Stimulated activated CD8-positive, alpha-beta memory T cell treated with anti-CD3 and anti-CD28 coated beads, Interleukin-7, amount 100 ng/mL, for 24 hours (primary cell): ENCODE data around the gene CREB3L2.

Source experiments
- DNase-seq: peaks from one replicate; pipeline ENCODE4 v3.0.0-alpha.2; 2020; ENCODE audit warnings: low read depth

CREB3L2 gene

DNA sequence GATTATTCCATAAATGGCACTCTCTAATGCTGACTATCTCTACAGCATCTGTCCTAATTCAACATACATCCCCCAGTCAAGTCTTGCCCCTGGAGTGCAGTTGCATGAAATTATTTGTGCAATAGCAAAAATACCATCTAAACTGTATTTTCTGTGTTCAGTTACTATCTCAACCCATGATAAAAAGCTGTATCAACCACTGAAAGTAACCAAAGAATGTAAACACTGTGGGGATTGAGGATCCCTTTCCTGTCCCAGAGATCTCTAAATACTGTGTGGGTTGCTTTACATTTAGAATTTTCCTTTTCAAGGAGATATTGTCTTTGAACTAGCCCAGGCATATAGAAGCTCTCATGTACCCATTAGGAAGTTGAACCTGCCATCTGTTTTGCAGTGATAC lies 131.2 kb downstream of the CREB3L2 start:
- DNase-seq: no peak

DNA sequence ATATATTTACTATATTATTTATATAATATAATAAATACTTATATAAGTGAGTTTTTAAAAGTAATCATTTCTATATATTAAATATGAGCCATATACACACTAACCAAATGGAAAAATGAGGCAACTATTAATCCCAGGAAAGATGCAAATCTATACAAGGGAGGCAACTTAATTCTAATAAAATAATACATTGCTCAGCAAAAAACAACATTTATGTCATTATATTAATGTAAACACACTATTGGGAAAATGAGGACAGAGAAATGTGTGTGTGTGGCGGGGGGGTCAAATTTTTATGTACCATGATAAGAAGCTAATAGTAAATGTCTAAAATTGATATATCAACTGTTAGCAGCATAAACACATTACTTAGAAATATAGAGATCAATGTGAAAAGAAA lies 131.8 kb downstream of the CREB3L2 start:
- no peak for DNase-seq

- no peak for DNase-seq
Observed at GRCh38 chr7:137869260-137869659, 132.6 kb downstream of the CREB3L2 start.

GRCh38 chr7:137867289-137867688 lies 134.6 kb downstream of the CREB3L2 start:
- DNase-seq: no peak

- DNase-seq: no peak
Observed at GRCh38 chr7:137865764-137866163, 136.1 kb downstream of the CREB3L2 start.

GRCh38 chr7:137862964-137863363 lies 138.9 kb downstream of the CREB3L2 start:
- no peak for DNase-seq

- DNase-seq: no peak
Observed at GRCh38 chr7:137862358-137862757, 139.5 kb downstream of the CREB3L2 start.

DNA sequence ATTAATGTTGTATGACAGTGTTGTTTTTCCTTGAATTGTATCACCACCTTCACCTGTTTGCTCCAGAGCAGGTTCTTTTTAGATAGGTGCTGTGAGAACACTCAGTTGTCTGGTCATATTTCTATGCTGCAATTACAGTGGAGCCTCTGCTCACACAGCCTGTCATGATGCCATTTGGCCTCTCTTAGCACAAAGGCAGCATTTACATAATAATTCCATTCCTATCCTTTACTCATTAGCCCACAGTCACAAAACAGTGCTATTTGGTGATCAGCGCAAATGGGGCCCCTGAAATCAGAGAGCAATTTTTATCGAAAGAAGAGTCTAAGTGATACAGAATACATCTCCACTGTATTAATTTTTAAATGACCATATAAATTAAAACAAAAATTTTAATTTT lies 141.3 kb downstream of the CREB3L2 start:
- DNase-seq: no peak

DNA sequence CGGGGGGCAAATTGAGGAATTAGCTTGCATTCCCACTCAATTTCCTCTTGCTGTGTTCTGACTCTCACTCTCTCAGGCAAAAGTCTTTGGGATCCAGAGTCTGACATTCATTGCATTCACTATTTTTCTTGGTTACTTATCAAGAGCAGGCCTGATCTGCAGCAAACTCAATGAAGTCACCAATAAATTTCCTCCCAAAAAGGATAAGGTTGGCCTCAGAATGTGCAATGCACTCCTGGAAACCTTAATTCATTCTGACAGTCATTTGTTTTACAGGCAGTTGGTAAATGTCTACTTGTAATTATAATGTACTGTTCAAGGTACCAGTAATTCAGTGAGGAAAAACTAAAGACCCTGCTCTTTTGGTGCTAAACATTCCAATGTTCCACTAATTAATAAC lies 148.8 kb downstream of the CREB3L2 start:
- DNase-seq: no peak

DNA sequence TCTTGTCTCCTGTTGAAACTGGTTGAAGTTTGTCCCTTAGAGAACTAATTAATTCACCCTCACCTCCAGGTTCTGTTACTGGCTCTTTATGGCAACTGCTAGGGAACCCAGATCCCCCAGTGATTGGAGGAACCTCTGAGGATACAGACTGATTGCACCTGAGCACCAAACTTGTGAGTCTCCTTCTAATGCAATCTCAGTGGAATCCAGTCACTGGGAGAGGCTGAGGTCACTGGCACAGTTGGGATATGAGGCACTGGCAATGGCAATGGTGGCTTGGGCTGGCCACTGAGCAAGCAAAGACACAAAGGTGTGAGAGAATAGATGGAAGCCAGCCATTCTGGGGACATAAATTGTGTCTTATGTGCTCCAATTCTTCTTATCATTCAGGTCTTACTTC lies 149.8 kb downstream of the CREB3L2 start:
- no peak for DNase-seq

GRCh38 chr7:137850972-137851945 lies 150.6 kb downstream of the CREB3L2 start:
- DNase-seq: no peak

- no peak for DNase-seq
Observed at GRCh38 chr7:137850571-137850970, 151.3 kb downstream of the CREB3L2 start.

GRCh38 chr7:137848095-137848494 lies 153.8 kb downstream of the CREB3L2 start:
- DNase-seq: no peak

DNA sequence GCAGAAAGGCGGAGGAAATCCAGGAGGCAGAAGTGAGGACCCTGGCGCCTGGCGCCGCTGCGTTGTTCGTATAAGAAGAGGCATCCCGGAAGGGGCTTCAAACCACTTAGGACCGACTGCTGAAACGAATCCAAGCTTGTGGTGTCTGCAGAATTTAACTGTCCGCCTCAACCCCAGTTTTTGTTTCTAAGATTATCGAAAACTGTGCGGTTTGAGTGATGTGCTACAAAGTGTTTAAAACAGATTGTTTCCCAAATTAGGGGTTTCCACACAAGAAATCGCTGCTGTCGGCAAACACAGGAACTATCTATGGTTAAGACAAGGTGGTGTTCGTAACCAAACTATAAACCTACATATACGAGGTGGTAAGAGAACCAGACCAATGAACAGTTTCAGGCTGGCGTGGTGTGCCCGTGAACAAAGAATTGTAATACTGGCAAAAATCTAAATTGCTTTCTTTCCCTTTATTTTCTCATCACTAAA lies 154.3 kb downstream of the CREB3L2 start:
- no peak for DNase-seq

- DNase-seq: no peak
Observed at GRCh38 chr7:137846827-137847567, 154.9 kb downstream of the CREB3L2 start, which contains the start of gene DGKI. DGKI (minus strand) TSS chr7:137846974.

GRCh38 chr7:137846549-137846826 lies 155.4 kb downstream of the CREB3L2 start:
- DNase-seq: no peak

- no peak for DNase-seq
Observed at GRCh38 chr7:137844677-137845425, 157.0 kb downstream of the CREB3L2 start.

GRCh38 chr7:137839903-137840779 lies 161.7 kb downstream of the CREB3L2 start:
- DNase-seq: no peak

DNA sequence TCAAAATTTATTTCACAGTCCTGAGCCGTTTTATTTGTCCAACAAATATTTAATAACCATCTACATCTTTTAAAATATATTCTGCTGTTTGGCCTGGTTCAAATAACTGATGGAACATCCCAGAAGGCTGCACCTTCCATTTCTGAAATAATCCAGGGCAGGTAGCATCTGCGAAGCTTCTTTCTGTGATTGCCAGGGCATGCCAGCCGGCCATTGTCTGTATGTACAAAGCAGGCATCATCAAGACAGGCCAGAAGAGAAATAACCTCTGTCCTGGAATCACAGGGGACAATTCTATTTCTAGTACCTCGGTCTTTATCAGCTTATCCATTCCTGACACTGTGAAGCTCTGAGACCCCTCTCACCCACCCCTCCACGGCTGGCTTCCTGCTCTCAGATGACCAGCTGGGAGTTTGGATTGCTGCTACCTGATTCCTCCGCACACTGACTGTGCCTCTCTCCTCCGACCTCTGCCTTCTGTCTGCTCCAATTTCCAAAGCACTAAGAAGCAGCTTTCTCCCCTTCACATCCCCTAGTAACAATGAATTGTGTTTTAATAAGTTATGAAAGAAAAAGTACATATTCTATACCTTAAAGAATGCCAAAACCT lies 163.1 kb downstream of the CREB3L2 start:
- DNase-seq: no peak

GRCh38 chr7:137836541-137836940 lies 165.3 kb downstream of the CREB3L2 start:
- no peak for DNase-seq

DNA sequence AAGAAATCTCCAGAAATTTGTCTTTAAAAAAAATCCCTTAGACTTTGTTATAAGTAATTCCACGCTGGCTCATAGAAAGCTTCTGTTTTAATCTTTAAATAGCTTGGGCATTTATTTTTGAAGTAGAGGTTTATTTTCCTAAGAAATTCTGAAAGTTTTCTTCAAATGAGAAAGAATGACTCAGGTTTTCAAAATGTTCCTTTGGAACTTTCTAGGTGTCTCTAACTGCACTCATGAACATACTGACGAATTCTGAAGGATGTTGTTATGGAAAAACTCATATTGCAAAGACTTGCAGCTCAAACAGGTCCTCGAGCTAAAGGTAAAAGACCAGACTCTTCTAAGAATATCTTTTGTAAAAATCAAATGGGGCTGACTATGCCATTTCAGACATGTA lies 165.8 kb downstream of the CREB3L2 start:
- no peak for DNase-seq
